GM23248 (cell line): ENCODE results near the gene PALD1.

Experiments
- EZH2 ChIP-seq: fragments of 200-600 bp; sonication (generic); IDR thresholded peaks from 2 replicates; pipeline ENCODE4 v1.6.1; 2018; ENCODE audit warnings: antibody characterized with exemption, mild to moderate bottlenecking; ENCODE audit not compliant: insufficient read depth, poor library complexity, severe bottlenecking
- EZH2phosphoT487 ChIP-seq: fragments of 200-600 bp; sonication (generic); IDR thresholded peaks from 2 replicates; pipeline ENCODE4 v1.6.1; 2018; ENCODE audit warnings: antibody characterized with exemption, moderate library complexity, mild to moderate bottlenecking, low read depth; ENCODE audit not compliant: insufficient read depth

DNA sequence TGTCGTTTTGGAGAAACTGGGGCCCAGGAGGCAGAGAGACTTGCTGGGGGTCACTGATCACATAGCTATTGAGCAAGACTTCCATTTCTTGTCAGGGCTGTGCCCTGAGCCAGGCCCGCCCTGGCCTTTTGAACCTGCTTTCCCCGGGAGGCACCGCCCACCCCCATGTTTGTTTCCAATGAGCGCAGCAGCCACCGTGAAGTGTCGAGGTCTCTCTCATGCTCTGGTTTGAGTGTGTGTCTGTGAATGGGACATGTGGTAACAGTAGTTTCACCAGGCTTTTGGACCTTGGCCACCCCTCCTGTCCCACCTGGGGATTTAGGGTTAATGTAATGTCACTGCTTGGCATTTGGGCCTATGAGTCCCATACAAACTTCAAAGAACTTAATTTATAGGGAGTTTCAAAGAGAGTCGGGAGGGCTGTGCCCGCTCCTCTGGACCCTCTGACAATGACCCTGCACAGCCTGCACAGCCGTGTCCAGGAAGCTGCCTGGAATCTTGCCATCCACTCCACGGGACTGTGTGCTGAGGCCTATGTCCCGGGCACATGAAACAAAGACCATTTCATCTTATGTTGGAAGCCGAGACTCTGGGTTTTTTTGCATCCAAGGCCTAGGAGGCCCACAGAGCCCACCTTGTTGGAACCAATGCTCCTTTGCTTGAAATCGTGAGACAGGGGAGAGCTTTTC is 117.7 kb downstream of the PALD1 start:
- TF ChIP-seq EZH2 (no peak), EZH2phosphoT487 (no peak)
